Midbrain (tissue), 1 donor: Measurements from ENCODE around the gene GJD2.
A peak's percentile ranks its signal among the peaks of the same experiment; 100 is the strongest.

ENCODE experiments used
- DNase-seq: peaks from one replicate; lab custom pipeline; 2025; lab: John Stamatoyannopoulos, UW

GJD2 gene

DNA sequence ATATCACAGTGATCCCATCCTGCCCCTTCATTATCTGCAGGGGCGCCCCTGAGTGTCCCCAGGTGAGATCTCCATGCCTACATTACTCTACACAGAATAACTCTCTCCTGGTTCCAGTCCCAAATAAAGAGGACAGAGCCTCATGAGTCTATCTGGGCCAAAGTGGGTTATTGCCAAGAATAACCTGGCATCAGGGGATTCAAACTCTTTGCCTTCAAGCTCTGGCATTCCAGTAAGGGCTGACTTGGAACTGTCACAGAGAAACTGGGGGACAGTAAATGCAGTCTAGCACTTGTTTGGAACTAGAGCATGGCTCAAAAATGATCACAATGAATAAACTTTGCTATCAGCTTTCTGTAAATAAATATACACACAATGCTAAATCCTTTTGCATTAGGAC is 30.3 kb downstream of the GJD2 start:
- no peak for DNase-seq

DNA sequence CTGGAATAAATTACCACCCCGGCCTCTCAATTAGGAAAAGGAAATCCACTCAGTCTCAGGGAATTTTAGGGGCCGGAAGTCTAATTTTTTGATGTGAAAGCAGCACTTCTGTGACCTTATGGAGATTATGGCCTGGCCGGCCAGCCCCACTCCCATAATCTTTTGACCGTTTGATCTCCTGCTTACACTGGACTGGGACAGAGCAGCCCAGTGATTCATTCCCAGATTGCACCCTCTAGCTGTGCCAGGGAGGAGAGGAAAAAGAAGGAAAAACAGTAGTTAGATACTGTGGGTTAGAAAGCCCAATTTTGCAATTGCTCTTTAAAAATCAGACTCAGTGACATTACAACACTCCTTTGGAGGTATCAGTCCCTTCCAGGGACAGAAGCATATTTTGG is 32.4 kb downstream of the GJD2 start:
- peak; percentile 16 for DNase-seq

DNA sequence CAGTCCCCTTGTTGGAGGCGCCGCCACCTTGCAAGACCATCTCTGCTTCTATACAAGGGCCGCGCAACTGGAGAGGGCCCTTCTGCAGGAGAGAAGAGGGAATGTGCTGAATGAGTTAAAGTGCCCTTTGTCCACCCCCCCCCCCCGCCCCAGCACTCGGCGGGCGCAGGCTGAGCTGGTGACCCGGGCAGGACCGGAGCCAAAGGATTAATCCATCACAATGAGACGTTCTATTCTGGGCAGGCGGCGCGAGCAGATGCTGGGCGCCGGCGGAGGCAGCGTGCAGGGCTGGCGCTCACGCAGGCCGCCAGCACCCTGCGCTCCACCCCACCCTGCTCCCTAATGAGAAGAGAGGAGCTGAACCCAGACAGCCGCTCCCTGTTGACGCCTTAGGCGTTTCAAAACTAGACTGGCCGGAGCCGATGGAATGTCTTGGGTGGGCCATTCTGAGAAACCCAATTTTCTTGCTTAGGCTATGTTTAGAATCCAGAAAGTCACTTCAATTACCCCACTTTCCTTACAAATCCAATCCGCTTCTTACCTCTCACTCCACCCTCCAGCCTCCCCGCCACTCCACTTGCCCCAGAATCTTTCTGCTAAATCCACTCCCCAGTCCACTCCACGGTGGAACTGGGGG is 32.9 kb downstream of the GJD2 start:
- peak; percentile 63 for DNase-seq

DNA sequence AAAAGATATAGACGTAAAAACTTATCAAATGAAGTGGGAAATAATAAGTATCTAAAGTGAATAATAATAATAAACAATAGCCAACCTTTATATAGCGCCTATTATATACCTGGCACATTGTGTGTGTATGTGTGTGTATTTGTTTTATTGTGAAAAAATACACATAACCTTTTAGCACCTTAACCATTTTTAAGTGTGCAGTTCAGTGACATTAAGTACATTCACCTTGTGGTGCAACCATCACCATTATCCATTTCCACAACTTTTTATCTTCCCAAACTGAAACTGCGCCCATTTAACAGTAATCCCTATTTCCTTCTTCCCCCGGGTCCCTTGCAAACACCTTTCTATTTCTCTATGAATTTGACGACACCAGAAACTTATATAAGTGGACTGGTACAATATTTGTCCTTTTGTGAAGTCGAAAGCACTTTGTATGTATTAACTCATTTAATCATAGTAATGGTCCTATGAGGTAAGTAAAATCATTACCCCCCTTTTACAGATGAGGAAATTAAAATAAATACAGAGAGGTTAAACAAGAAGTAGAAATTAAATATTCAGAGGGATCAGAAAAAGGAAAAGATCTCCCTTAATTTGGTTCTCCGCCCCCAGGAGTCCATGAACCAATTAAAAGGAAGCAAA is 33.5 kb downstream of the GJD2 start:
- no peak for DNase-seq

DNA sequence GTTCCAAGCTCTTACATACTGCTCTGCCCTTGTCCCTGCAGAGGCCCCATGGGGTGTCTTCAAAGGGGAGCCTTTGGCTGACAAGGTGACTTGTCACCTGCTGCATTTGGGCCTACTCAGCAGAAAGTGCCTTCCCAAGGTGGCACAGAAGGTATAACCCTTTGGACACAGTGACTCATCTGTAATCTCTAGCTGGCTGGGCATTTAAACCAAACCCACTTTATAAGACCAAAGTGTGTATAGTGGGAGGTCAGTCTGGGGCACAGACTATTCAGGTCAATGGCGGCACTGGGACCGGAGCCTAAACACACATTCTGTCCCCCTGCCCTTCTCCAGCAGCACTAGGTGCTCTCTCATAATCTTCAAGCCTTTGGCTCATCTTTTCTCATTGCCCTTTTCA is 35.1 kb downstream of the GJD2 start:
- no peak for DNase-seq

DNA sequence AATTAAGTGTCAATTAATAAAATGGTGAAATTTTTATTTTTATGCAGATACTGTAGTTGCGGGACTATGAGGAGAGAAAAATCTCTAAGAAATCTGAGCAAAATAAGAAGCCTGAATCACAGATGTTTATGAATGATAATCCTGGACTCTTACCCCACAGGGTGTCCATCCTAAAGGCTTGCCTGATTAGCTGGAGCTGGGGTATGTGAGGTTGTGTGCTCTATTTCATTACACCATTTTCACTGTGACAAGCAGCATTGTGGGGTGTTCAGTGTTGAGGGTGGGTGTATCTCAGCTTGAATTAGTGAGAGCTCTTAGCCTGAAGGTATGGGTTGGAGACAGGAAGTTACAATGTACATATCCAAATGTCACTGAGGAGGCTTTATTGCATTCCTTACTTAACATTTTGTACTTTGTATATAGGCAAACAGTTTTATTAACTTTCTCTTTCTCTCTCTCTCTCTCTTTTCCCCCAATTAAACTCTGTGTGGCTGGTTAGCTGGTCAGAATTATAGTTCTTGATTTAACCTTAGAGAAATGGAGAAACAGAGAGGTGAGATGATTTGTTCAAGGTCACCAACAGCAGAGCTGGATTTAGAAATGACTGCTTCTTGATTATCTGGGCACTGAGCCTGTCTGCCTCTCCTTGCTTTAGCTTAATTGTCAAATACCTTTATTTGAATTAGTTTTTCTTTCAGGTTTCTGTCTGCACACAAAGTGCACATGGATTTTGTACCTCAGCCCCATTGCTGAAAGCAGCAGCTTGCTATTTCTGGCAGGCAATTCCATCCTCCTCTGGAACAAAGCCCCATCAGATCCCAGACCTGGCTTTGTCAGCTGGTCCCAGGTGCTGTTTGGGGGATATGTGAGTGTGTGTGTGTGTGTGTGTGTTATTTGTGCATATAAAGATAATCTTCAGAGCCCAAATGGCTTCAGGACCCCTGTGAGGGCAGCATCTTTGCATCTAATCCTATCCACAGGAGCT is 35.8 kb downstream of the GJD2 start:
- no peak for DNase-seq

DNA sequence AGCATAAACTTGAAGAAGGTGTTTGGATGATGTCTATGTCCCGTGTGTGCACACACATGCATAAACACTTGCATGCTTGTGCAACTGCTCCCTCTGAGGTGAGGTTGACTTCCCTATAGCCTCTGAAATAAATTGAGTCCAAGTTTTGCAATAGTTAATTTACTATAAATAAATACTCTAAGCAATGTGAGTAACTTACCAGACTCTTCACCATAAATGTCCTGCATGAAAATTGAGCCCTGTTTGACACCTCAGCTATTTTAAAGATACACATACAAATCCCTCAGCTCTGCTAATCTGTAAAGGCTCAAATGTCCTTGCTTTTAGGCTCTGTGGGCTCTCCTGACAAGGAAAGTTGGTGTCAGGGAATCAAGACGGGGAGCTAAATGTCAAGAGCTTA is 37.1 kb downstream of the GJD2 start:
- no peak for DNase-seq

DNA sequence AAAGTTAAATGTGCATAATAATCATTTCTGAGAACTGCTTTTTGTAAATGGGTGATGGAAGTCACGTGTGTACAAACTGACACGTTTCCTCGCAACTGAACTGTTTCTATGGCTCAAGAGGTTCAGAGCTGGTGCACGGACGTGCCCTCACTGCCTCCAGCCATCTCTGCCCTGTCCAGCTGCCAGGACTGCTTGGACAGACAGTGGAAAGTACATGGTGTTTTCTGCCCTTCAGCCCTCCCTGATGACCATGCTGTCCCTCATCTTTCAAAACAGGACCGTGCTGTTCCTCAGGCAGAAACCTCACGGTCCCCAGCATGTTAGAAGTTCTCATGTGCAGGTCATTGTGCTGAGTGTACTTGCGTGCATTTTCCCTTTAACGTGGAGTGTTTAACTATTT is 38.7 kb downstream of the GJD2 start:
- no peak for DNase-seq

DNA sequence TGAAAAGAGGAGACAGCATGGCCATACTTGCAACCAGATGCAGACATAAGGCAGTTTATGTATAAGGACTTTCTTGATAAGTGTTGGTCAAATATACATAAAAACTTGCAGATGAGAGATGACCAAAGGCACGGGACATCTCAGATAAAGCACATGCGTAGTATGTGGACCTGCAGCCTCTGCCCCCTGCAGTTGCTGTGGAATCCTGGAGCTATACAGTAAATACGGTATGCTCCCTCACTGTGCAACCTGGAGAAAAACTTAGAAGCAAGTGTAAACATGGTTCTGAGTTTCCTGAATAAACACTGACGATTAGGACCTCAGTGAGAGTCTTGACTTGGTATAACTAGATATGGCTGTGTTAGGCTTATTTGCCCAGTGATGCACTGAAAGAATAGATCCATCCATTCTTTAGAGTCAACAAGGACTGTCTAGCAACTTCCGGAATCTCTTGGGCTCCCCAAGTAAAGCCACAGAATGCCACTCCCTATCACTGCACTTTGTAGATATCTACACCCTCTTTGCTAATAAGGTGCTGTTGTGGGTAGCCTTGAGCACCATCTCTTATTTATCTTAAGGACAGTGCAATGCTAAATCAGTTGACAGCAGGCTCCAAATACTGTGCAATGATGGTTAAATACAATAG is 40.2 kb downstream of the GJD2 start:
- DNase-seq, result no peak

DNA sequence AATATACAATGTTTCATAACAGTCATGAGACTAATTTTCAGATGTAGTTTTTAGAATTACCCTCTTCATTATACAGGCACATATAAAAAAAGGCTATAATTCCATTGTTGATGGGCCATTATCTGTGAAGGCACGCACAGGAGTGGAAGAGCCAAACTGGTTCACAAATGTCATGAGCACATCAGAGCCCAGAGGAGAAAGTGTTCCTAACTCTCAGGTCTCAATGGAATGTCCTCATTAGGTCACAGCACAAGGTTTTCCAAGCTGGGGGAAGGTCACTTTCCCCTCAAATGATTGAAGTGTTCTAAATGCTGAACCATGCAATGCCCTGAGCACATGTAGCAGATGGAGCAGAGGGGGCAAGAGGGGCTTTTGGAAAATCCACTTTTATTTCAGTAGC is 41.2 kb downstream of the GJD2 start:
- DNase-seq, result no peak

DNA sequence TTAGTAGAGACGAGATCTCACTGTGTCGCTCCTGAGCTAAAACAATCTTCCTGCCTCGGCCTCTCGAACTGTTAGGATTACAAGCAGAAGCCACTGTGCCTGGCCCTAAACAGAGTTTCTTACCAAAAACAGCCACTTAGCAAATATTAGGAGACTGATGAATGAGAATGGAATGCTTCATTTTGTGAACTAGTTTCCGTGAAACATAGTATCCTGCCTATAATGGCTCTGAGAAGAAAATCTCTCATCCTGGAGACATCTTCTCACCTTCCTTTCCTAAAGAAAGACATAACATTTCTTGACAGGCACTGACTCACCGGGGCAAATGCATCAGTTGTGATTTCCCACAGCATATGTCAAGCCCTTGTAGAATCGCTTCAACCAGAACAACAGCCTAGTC is 44.9 kb downstream of the GJD2 start:
- no peak for DNase-seq

DNA sequence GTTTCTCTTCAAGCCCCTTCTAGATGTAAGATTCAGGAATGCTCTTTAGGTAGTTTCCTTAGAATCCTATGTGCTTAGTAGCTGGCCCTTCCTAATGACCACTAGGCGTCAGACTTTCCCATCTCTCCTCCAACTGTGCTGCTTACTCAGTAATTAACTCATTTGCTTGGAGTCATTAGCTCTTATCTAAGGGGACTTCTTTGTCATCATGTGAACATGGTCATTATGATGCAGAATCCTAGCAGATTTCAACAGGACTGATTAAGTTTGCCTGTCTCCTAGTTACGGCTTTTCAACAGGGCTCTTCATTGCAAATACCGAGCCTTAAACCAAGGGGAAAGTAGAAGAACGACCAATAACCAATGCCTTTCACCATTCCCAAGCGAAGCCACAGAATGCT is 46.4 kb downstream of the GJD2 start:
- peak; percentile 59 for DNase-seq

DNA sequence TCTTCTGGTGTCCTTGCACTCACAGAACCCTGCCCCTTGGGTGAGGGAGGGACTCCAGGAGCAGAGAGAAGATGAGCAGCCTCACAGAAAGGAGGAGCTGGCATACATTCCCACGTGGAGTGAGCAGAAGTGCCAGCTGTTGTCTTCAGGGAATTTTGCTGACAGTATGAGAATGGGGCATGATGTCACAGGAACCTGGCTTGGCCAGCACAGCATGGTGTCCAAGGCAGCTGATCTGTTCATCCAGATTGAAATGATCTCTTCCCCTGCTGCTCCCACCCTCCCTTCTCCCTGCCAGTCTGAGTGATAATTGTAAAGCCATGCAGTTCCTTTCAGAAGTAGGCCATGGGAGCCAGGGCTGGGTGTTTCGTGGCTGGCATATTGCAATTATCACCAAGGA is 53.3 kb downstream of the GJD2 start:
- DNase-seq, result no peak
